Measurements from ENCODE around the gene RAB11FIP4.
"Not testable (repeated sequence)": the region's sequence is repeated elsewhere in the genome, so short reads cannot be mapped to it uniquely, and the experiment has no call there.

The RAB11FIP4 gene

DNA sequence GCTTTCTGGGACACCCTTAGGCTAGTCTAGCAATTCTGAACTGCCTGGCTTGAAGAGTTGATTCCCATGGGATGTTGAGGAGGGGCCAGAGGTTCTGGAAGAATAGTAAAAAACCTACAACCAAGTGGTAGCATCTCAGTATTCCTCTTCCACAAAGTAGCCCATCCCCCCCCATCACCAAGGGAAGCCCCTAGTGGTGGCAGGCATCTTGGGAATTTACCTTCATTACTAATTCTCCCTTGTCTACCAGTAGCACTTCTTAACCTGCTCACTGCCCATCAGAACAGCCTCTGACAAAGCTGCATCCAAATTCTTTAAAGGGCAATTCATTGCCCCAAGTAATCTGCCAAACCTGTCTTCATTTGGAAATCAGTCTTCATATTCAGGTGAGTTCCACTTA, 12.8 kb upstream of the RAB11FIP4 start:
- Histone ChIP-seq H3K9me3 (ENCODE audit: insufficient read depth, low read length, severe bottlenecking) (no peaks in the 10 kb centered on the region), H3K27me3 (ENCODE audit: insufficient read depth, low read length, poor library complexity) (no peaks in the 10 kb centered on the region), H3K4me2 (ENCODE audit: insufficient read depth, low read length) (no peak overlapping the region), H3K79me2 (ENCODE audit: insufficient read depth, low read length) (no peaks in the 10 kb centered on the region), H3K27ac (ENCODE audit: low read length) (no peak overlapping the region), H3K4me3 (ENCODE audit: low read depth in 1 of 2, low read length in 2 of 2) (no peak overlapping the region), H2AFZ (ENCODE audit: low read depth, low read length) (no peak overlapping the region), H3K9ac (ENCODE audit: low read depth, low read length) (no peak overlapping the region), H3K4me1 (ENCODE audit: insufficient read depth, low read length) (no peaks in the 10 kb centered on the region), H4K20me1 (ENCODE audit: insufficient read depth, low read length) (no peaks in the 10 kb centered on the region), H3K36me3 (ENCODE audit: insufficient read depth, low read length) (peaks cover 33% of the 10 kb centered on the region)
- TF ChIP-seq CTCF (IDR thresholded peaks at IDR 0.05; ENCODE audit: borderline replicate concordance, extremely low read depth, low read length, poor library complexity, severe bottlenecking) (peak; percentile 27), EZH2 (IDR thresholded peaks at IDR 0.05; ENCODE audit: borderline replicate concordance, low read depth, low read length, severe bottlenecking) (no peak)
- ATAC-seq (ENCODE audit: insufficient read depth, low read depth) (no peak), DNase-seq (no peak)

DNA sequence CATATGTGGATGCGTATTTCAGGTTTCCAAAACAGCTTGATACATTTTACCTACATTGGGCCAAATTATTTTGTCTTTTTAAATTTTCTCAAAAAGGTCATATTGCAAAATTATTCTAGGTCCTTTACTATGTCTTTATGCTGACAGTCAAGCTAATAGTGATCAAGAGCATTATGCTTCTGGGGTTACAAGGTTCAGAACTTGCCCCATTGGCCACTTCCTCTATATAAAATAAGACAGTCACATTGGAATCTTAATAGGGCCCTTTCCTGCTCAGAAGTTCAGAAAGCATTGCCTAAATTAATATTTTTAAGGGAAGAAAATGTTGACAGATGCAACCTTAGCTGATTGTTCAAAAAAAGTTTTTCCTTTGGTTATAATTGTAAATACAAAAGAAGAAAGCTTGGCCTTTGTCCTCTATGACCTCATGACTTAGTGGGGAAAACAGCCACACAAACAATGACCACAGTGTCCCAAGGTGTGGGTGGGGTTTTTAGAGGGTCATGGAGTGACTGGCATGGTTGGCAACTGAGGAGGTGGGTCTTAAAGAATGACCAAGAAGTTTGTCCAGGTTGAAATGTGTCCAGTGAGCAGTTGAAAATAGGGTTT, 11.8 kb upstream of the RAB11FIP4 start:
- ATAC-seq (ENCODE audit: insufficient read depth, low read depth) (no peak), DNase-seq (no peak)
- Histone ChIP-seq H4K20me1 (ENCODE audit: insufficient read depth, low read length) (no peaks in the 10 kb centered on the region), H3K9me3 (ENCODE audit: insufficient read depth, low read length, severe bottlenecking) (no peaks in the 10 kb centered on the region), H3K4me1 (ENCODE audit: insufficient read depth, low read length) (no peaks in the 10 kb centered on the region), H3K36me3 (ENCODE audit: insufficient read depth, low read length) (peaks cover 25% of the 10 kb centered on the region), H3K27me3 (ENCODE audit: insufficient read depth, low read length, poor library complexity) (no peaks in the 10 kb centered on the region), H3K79me2 (ENCODE audit: insufficient read depth, low read length) (no peaks in the 10 kb centered on the region), H3K4me3 (ENCODE audit: low read depth in 1 of 2, low read length in 2 of 2) (no peak overlapping the region), H3K9ac (ENCODE audit: low read depth, low read length) (no peak overlapping the region), H2AFZ (ENCODE audit: low read depth, low read length) (no peak overlapping the region), H3K27ac (ENCODE audit: low read length) (no peak overlapping the region), H3K4me2 (ENCODE audit: insufficient read depth, low read length) (no peak overlapping the region)
- TF ChIP-seq EZH2 (IDR thresholded peaks at IDR 0.05; ENCODE audit: borderline replicate concordance, low read depth, low read length, severe bottlenecking) (no peak), CTCF (IDR thresholded peaks at IDR 0.05; ENCODE audit: borderline replicate concordance, extremely low read depth, low read length, poor library complexity, severe bottlenecking) (no peak)

DNA sequence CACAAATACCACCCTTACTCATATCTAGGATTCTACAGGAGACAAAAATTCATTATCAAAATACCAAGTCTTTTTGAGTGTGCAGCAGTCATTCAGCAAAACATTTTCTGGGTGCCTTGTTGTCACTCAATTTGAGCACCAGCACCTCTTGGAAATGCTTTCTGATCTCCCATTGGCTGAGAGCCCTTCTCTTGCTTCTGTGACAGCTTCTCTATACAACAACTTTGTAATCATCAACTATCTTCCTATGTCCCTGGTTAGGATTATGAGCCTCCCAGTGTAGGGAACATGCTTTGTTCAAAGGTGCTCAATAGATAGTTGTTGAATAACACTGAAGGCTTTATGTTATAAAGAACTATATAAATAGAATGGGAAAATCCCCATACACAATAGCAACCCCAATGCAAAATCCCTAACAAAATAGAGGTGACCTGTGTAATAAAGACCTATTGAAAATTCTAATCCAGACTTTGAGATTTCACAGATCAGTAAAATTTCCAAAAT, 10.3 kb upstream of the RAB11FIP4 start:
- DNase-seq (no peak), ATAC-seq (ENCODE audit: insufficient read depth, low read depth) (no peak)
- H4K20me1 ChIP-seq (ENCODE audit: insufficient read depth, low read length) = no peaks in the 10 kb centered on the region
- H3K36me3 ChIP-seq (ENCODE audit: insufficient read depth, low read length) = peaks cover 21% of the 10 kb centered on the region
- no peaks in the 10 kb centered on the region for H3K27me3 ChIP-seq (ENCODE audit: insufficient read depth, low read length, poor library complexity)
- H3K9ac ChIP-seq (ENCODE audit: low read depth, low read length) = no peak overlapping the region
- no peak overlapping the region for H3K4me2 ChIP-seq (ENCODE audit: insufficient read depth, low read length)
- no peaks in the 10 kb centered on the region for H3K9me3 ChIP-seq (ENCODE audit: insufficient read depth, low read length, severe bottlenecking)
- TF ChIP-seq EZH2 (IDR thresholded peaks at IDR 0.05; ENCODE audit: borderline replicate concordance, low read depth, low read length, severe bottlenecking) (no peak), CTCF (IDR thresholded peaks at IDR 0.05; ENCODE audit: borderline replicate concordance, extremely low read depth, low read length, poor library complexity, severe bottlenecking) (no peak)
- H2AFZ ChIP-seq (ENCODE audit: low read depth, low read length) = no peak overlapping the region
- no peak overlapping the region for H3K4me3 ChIP-seq (ENCODE audit: low read depth in 1 of 2, low read length in 2 of 2)
- no peaks in the 10 kb centered on the region for H3K79me2 ChIP-seq (ENCODE audit: insufficient read depth, low read length)
- no peaks in the 10 kb centered on the region for H3K4me1 ChIP-seq (ENCODE audit: insufficient read depth, low read length)
- no peak overlapping the region for H3K27ac ChIP-seq (ENCODE audit: low read length)

GRCh38 chr17:31382668-31383275, 8.7 kb upstream of the RAB11FIP4 start:
- H3K4me1 ChIP-seq (ENCODE audit: insufficient read depth, low read length); ATAC-seq (ENCODE audit: insufficient read depth, low read depth); H3K79me2 ChIP-seq (ENCODE audit: insufficient read depth, low read length); H3K9ac ChIP-seq (ENCODE audit: low read depth, low read length); H3K4me3 ChIP-seq (ENCODE audit: low read depth in 1 of 2, low read length in 2 of 2); H3K27ac ChIP-seq (ENCODE audit: low read length); H2AFZ ChIP-seq (ENCODE audit: low read depth, low read length); H4K20me1 ChIP-seq (ENCODE audit: insufficient read depth, low read length); H3K9me3 ChIP-seq (ENCODE audit: insufficient read depth, low read length, severe bottlenecking); H3K4me2 ChIP-seq (ENCODE audit: insufficient read depth, low read length); DNase-seq; H3K27me3 ChIP-seq (ENCODE audit: insufficient read depth, low read length, poor library complexity): not testable (repeated sequence)
- peaks cover 12% of the 10 kb centered on the region for H3K36me3 ChIP-seq (ENCODE audit: insufficient read depth, low read length)
